AG04449 (cell line): Measurements from ENCODE around the gene NCAPH2.

Experiments
- CTCF ChIA-PET: fragments of 350-600 bp; formaldehyde crosslinking; extraction: SDS; loops from one replicate; lab custom pipeline; 2021; ENCODE audit warnings: antibody characterized with exemption; lab: Yijun Ruan, JAX
- POLR2A ChIA-PET: fragments of 400-600, 350-600 bp; formaldehyde crosslinking; extraction: SDS; loops from one replicate; lab custom pipeline; 2020; ENCODE audit warnings: antibody characterized with exemption, inconsistent platforms; lab: Yijun Ruan, JAX
- DNase-seq: peaks from one replicate; pipeline ENCODE4 v3.0.0-alpha.2; 2010; ENCODE audit warnings: low read depth, low spot score
- H3K4me3 ChIP-seq: 2 replicates; pipeline ENCODE4 v1.5.1; 2011; ENCODE audit warnings: low read depth, mild to moderate bottlenecking, control low read depth, low read length
- CTCF ChIP-seq: IDR thresholded peaks from one replicate; pipeline ENCODE4 v1.5.1; 2011; ENCODE audit warnings: mild to moderate bottlenecking, moderate library complexity, low read length, control low read depth, inconsistent platforms; ENCODE audit not compliant: insufficient read depth; ENCODE audit errors: missing control alignments

The NCAPH2 gene

GRCh38 chr22:50556703-50557102 is 48.7 kb downstream of the NCAPH2 start:
- POLR2A ChIA-PET = no interaction called here
- DNase-seq = no peak
- CTCF ChIA-PET = interaction anchor here (1.0 to 3.8 kb wide), 6 partner anchors 8 to 28 kb away, joined by 3 to 20 read pairs (median 4); partner anchors contain the start of genes CHKB, KLHDC7B and SYCE3
- TF ChIP-seq CTCF = no peak
- no peak overlapping the region for H3K4me3 ChIP-seq

DNA sequence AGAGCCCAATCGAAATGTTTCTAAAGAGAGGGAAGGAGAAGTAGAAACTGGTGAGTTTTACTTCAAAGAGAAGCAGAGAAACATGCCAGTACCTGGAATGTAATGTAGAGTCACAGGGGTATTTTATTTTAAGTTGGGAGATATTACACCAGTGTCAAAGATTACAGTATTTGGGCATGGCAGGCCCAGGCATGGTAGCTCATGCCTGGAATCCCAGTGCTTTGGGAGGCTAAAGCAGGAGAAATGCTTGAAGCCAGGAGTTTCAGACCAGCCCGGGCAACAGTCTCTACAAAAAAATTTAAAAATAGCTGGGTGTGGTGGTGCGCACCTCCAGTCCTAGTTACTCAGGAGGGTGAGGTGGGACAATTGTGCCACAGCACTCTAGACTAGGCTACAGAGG is 52.0 kb downstream of the NCAPH2 start:
- DNase-seq = no peak
- no peak for TF ChIP-seq CTCF
- CTCF ChIA-PET = interaction anchor here (0.7 to 2.5 kb wide), 7 partner anchors 9 to 62 kb away, joined by 3 to 10 read pairs (median 3); partner anchors contain the start of gene SCO2
- POLR2A ChIA-PET = no interaction called here
- no peak overlapping the region for H3K4me3 ChIP-seq

DNA sequence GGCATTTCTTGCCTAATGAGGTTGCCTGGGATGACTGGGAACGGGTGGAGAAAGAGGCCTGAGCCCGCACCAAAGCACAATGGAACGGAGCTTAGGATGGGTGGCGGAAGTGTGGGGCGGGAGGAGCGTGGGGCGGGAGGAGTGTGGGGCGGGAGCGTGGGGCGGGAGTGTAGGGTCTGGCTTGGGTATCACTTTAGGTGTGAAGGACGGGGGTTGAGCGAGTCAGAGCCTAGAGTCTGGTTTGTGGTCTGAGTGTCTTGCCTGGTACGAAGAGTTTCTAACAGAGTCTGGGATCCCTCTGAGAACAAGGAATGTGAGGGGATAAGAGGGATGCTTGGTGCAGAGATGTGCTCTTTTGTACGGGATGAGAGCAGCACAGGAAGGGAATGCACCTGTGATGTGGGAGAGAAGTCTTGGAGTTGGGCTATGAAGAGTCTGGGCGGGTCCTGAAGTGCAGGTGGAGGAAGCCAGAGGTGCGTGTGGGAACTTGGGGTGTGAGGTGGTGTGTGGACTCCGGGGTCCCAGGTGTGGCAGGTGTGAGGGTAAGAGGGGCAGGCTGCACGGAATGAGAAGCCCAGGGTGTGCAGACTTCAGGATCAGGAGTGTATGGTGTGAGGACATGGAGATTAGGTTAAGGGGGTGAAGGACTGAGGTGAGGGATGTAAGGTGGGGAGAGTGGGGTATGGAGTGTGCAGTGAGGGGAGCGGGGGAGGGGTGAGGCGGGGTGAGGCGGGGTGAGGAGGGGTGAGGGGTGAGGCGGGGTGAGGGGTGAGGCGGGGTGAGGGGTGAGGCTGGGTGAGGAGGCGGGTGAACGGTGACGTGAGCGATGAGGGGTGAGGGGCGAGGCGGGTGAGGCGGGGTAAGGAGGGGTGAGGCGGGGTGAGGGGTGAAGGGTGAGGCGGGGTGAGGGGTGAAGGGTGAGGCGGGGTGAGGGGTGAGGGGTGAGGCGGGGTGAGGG is 53.7 kb downstream of the NCAPH2 start:
- no peak for TF ChIP-seq CTCF
- ChIA-PET POLR2A (no interaction called here), CTCF (interaction anchor here (1.3 to 2.5 kb wide), 3 partner anchors 11 to 59 kb away, joined by 3 to 10 read pairs (median 10); partner anchors contain the start of gene SCO2)
- H3K4me3 ChIP-seq = no peak overlapping the region
- no peak for DNase-seq

GRCh38 chr22:50562523-50563412 is 54.7 kb downstream of the NCAPH2 start, which contains the start of gene SYCE3:
Gene SYCE3, minus strand, starts transcription at chr22:50562919. Its CDS starts 6,514 bp downstream, at chr22:50556405.
- POLR2A ChIA-PET = interaction anchor here (1.3 kb wide), 1 partner anchor 15 kb away, joined by 3 read pairs; no protein-coding TSS in a partner anchor
- peak; percentile 91 for TF ChIP-seq CTCF
- CTCF ChIA-PET = interaction anchor here (0.6 to 5.1 kb wide), 27 partner anchors 7 to 93 kb away, joined by 3 to 124 read pairs (median 5); partner anchors contain the start of genes ARSA, CHKB, CPT1B and KLHDC7B
- H3K4me3 ChIP-seq = peak within 1 kb of the TSS; percentile 67
- DNase-seq = peak; percentile 28

DNA sequence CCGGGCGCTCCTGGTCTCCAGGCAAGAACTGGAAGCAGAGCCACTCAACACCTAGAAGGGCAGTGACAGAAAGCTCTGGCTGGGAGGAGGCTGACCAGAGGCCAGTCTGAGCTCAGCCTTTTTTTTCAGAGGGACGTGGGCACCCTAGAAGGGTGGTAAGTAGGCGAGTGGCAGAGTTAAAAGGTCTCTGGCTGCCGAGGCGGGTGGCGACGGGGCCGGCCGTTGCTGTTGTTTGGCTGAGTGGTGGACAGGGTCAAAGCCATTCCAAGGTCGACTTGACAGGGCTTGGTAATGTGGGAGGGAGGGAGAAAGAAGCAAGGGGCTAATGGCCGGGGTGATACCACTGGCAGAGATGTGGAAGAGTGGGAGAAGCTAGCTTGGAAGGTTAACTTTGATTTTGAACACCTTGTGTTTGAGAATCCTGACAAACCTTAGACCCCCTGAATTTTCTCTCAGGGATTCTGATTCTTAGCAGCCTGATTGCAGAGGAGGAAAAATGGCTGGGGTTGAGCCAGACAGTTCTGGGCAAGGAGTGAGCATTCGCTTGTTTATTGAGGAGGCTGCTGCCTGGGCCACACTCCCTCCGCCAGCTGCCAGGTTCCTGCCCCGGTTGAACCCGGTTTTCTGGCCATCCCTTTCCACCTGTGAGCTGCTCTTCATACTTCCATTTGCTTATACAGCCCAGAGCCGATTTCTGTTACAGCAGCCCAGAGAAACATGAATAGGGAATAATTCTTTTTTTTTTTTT is 55.6 kb downstream of the NCAPH2 start:
- POLR2A ChIA-PET = interaction anchor here (1.3 kb wide), 1 partner anchor 16 kb away, joined by 3 read pairs; no protein-coding TSS in a partner anchor

More for the DNA sequence above, 55.6 kb downstream of the NCAPH2 start:
- H3K4me3 ChIP-seq = peak overlapping the region; percentile 67
- DNase-seq = no peak
- TF ChIP-seq CTCF = no peak
- CTCF ChIA-PET = interaction anchor here (0.6 to 5.1 kb wide), 27 partner anchors 8 to 92 kb away, joined by 3 to 124 read pairs (median 5); partner anchors contain the start of genes ARSA, CHKB, CPT1B and KLHDC7B
